Activated CD4-positive, alpha-beta T cell treated with anti-CD3 and anti-CD28 coated beads, Interleukin-2, amount 50 U/mL, for 24 hours (primary cell): ENCODE data around the gene MAP3K2.

Source experiments
- DNase-seq, 2 donors: peaks; one replicate each; pipeline ENCODE4 v3.0.0-alpha.2; 2020; ENCODE audit warnings: low read depth in 1 of 2, low spot score in 1 of 2

Gene MAP3K2

GRCh38 chr2:127305990-127306585 is 81.7 kb downstream of the MAP3K2 start:
- no peak for DNase-seq

DNA sequence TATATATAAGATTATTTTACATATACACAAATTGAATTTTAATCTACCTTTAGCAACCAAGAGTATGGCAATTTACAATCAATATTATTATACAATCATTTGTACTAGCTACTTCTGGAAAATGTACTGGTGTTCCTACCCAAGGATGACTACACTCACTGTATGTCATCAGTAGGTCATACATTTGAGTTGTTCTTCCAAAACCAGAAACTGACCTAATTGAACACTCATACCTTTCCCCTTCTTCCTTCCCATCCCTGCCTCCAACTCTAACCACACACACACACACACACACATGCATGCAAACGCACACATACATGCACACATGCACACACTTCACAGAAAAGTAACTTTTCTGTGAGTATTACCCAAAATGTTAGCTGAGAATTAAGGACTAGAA is 85.6 kb downstream of the MAP3K2 start:
- no peak for DNase-seq

- DNase-seq = peak; percentile 68 to 81
These were observed 93.8 kb downstream of the MAP3K2 start, which contains the start of gene ERCC3 for GRCh38 chr2:127293748-127294562. ERCC3 (minus strand) TSS chr2:127294144; CDS start chr2:127294081, 63 bp downstream.

- DNase-seq = no peak
These were observed 94.4 kb downstream of the MAP3K2 start for GRCh38 chr2:127293386-127293747.

GRCh38 chr2:127288274-127288673 is 99.5 kb downstream of the MAP3K2 start:
- no peak for DNase-seq

GRCh38 chr2:127283275-127283674 is 104.5 kb downstream of the MAP3K2 start:
- no peak for DNase-seq

- no peak for DNase-seq
These were observed 107.1 kb downstream of the MAP3K2 start for GRCh38 chr2:127280693-127281092.

GRCh38 chr2:127279781-127280180 is 108.0 kb downstream of the MAP3K2 start:
- no peak for DNase-seq

DNA sequence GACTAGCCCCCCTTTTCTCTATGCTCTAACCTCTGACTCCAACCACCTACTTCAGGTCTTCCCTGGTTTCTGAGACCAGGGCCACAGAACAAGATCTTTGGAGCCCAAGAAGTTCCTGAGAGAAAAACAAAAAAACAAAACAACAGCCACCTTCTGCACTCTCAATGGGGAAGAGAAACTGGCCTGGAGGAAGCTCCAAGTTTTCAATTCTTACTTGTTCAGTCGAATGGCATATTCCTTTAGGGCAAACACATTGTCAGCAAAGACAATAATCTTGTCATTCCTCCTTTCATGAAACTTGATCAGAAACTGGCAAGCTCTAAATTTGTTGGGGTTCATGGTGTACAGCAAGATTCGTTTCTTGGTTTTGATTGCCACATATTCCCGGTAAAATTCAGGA is 108.8 kb downstream of the MAP3K2 start:
- DNase-seq = no peak

GRCh38 chr2:127277028-127277427 is 110.7 kb downstream of the MAP3K2 start:
- no peak for DNase-seq

DNA sequence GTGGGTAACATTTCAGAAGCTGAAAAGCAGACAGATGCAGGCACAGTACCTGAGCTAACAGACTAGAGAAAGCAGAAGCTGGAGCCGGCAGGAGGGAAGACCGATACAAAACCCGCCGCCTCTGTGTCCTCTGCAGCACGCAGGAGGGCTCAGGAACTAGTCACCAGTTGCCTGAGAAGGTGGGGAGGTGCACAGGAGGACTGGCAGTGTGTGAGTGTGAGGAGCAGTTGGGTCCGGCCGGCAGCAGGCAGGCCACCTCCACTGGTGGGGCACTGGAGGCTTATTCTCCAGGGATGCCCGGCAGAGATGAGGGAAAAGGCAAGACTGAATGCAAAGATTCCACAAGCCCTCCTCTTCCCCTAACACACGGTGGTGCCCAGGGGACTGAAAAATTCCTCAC is 112.0 kb downstream of the MAP3K2 start:
- no peak for DNase-seq

DNA sequence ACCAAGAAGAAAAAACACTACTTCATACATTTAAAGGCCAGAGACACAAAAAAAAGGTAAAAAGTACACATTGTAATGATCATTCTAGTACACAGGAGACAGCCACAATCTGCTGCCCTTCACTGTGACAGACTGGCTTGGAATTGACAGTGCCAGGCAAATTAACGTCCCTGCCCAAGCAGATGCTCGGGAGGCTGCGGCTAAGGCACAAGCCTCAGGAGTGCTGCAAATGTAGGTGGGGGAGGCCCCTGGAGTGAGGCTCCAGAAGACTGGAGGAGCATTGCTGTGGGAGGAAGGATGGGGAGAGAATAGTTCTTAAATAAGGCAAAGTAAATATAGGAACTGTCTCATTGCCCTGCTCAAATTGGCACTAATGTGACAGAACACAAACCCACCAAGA is 112.4 kb downstream of the MAP3K2 start:
- no peak for DNase-seq

GRCh38 chr2:127270663-127271062 is 117.1 kb downstream of the MAP3K2 start:
- DNase-seq = no peak

- no peak for DNase-seq
These were observed 125.9 kb downstream of the MAP3K2 start for GRCh38 chr2:127261804-127262406.

DNA sequence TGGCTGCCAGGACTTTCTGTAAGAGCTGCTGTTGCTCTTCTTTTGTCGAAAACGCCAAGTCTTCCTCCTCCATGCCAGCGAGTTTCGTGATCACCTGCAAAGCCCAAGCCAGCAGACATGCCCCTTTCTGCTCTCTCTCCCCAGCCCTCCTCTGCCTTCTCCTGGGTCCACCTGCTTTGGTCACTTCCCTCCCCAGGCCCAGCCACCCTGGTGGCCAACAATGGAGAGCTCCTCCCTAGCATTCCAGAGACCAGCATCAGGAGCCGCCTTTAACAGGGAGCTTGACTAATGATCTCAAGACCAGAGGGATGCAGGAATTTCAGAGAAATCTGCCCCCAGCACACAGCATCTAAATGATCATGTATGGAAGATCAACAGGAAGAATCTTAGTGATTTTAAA is 128.4 kb downstream of the MAP3K2 start:
- DNase-seq = no peak

DNA sequence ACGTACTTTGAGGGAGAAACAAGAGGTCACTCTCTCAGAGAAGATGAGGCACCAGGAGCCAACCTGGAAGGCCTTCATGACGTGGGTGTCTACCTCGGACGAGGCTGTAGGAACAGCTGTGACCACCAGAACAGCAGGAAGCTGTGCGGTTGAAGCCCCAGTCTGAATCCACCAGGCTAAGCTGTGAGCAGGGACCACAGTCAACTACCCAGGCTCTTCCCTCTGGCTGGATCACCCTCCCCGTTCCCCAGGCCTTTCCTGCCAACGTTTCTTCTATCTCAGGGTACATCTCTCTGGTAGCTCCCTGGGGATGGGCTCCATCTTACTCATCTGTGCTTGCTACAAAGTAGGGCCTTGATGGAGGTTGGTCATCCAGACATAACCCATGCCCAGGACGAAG is 130.9 kb downstream of the MAP3K2 start:
- no peak for DNase-seq

GRCh38 chr2:127256381-127256780 is 131.4 kb downstream of the MAP3K2 start:
- no peak for DNase-seq

GRCh38 chr2:127255721-127256120 is 132.1 kb downstream of the MAP3K2 start:
- DNase-seq = no peak

DNA sequence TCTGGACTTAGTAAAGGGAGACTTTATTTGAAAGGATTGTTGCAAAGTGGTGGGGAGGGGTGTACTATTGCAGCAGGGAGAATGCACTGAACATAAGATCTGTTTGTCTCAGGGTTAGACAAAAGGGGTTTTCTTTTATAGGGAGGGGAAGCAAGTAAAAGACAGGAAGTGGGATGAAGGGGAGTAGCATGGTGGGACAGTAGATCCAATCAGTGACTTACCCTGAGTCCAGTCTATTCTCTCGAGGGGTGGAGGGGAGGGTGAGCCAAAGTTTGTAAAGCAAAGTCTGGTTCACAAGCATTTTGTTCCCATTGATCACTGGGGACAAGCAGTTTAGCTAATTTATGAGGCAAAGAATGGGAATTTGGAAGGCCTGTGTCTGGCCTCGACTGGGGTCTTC is 132.6 kb downstream of the MAP3K2 start:
- no peak for DNase-seq

GRCh38 chr2:127254386-127254981 is 133.3 kb downstream of the MAP3K2 start:
- DNase-seq = no peak
